ENCODE measurements around the gene SLC16A8. TPM values are rescaled to one million over a fixed set of nuclear protein-coding genes. Genes with fewer than 3 reads are reported as not detected.

SLC16A8 gene
- total RNA-seq, 1 experiment from 2014 or later = not detected

- Histone ChIP-seq H3K79me2 (ENCODE audit: insufficient read depth, low read length) (no peaks in the 10 kb centered on the region), H3K9ac (ENCODE audit: low read length) (no peak overlapping the region), H3K36me3 (ENCODE audit: control insufficient read depth in 1 of 2, insufficient read depth in 2 of 2, low read length in 2 of 2) (no peaks in the 10 kb centered on the region; a peak in 1 of 4 replicates), H3K27me3 (ENCODE audit: insufficient read depth, low read length) (no peaks in the 10 kb centered on the region), H3K4me1 (ENCODE audit: control insufficient read depth in 1 of 2, insufficient read depth in 2 of 2, low read length in 2 of 2) (peaks cover 4 to 6% of the 10 kb centered on the region in 2 experiments; a peak in 3 of 4 replicates), H4K20me1 (ENCODE audit: insufficient read depth) (no peaks in the 10 kb centered on the region), H3K4me3 (replicated peaks in 1 of 2; ENCODE audit: low read depth in 1 of 2, low read length in 2 of 2) (no peak overlapping the region), H3K9me2 (ENCODE audit: insufficient read depth) (no peaks in the 10 kb centered on the region), H2AFZ (ENCODE audit: low read depth, low read length, poor library complexity, severe bottlenecking) (no peak overlapping the region), H3K4me2 (ENCODE audit: low read length) (no peak overlapping the region), H3K27ac (ENCODE audit: low read depth, low read length) (no peak overlapping the region), H3K9me3 (ENCODE audit: control insufficient read depth in 1 of 2, insufficient read depth in 1 of 2, low read depth in 1 of 2, low read length in 2 of 2) (no peaks in the 10 kb centered on the region)
- intact Hi-C loops (cut with micrococcal nuclease) = no loop called here
- CTCF ChIA-PET = no interaction called here
- ATAC-seq = no peak
- DNase-seq (ENCODE audit: low read depth, low spot score) = no peak
- BruUV-seq (replicated peaks) = no TSS peak
- TF ChIP-seq, protein P1, sequence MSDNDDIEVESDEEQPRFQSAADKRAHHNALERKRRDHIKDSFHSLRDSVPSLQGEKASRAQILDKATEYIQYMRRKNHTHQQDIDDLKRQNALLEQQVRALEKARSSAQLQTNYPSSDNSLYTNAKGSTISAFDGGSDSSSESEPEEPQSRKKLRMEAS (IDR thresholded peaks at IDR 0.05) = no peak
- TF ChIP-seq FOSL1 (IDR thresholded peaks at IDR 0.05; ENCODE audit: low read depth) = no peak
- TF ChIP-seq POLR2A (IDR thresholded peaks at IDR 0.05; ENCODE audit: borderline replicate concordance, extremely low read depth, insufficient read depth, insufficient read length) = no peak
- TF ChIP-seq SIN3A (IDR thresholded peaks at IDR 0.05; ENCODE audit: low read depth) = no peak
- no peak for TF ChIP-seq EZH2phosphoT487 (IDR thresholded peaks at IDR 0.05; ENCODE audit: borderline replicate concordance)
- no peak for TF ChIP-seq ELF1 (IDR thresholded peaks at IDR 0.05; ENCODE audit: borderline replicate concordance, low read depth)
- no peak for TF ChIP-seq CBX3 (IDR thresholded peaks at IDR 0.05; ENCODE audit: low read depth)
- TF ChIP-seq, protein P2, sequence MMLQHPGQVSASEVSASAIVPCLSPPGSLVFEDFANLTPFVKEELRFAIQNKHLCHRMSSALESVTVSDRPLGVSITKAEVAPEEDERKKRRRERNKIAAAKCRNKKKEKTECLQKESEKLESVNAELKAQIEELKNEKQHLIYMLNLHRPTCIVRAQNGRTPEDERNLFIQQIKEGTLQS (IDR thresholded peaks at IDR 0.05) = no peak
- TF ChIP-seq CTCF (IDR thresholded peaks at IDR 0.05 in 2 of 3, conservative IDR thresholded peaks at IDR 0.05 in 1 of 3; ENCODE audit: borderline replicate concordance in 1 of 3, insufficient read depth in 1 of 3, low read depth in 2 of 3, low read length in 2 of 3) = no peak
- TF ChIP-seq, protein P3, sequence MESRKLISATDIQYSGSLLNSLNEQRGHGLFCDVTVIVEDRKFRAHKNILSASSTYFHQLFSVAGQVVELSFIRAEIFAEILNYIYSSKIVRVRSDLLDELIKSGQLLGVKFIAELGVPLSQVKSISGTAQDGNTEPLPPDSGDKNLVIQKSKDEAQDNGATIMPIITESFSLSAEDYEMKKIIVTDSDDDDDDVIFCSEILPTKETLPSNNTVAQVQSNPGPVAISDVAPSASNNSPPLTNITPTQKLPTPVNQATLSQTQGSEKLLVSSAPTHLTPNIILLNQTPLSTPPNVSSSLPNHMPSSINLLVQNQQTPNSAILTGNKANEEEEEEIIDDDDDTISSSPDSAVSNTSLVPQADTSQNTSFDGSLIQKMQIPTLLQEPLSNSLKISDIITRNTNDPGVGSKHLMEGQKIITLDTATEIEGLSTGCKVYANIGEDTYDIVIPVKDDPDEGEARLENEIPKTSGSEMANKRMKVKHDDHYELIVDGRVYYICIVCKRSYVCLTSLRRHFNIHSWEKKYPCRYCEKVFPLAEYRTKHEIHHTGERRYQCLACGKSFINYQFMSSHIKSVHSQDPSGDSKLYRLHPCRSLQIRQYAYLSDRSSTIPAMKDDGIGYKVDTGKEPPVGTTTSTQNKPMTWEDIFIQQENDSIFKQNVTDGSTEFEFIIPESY (IDR thresholded peaks at IDR 0.05; ENCODE audit: extremely low read depth, insufficient replicate concordance, low read length) = no peak
- no peak for TF ChIP-seq ZNF274 (IDR thresholded peaks at IDR 0.05; ENCODE audit: low read depth, low read length)
- no peak for TF ChIP-seq EGR1 (IDR thresholded peaks at IDR 0.05; ENCODE audit: low read depth)
- no peak for TF ChIP-seq REST (IDR thresholded peaks at IDR 0.05; ENCODE audit: low read depth)
- TF ChIP-seq ZFX (IDR thresholded peaks at IDR 0.05) = no peak
- no peak for TF ChIP-seq SP1 (IDR thresholded peaks at IDR 0.05; ENCODE audit: low read depth)
- TF ChIP-seq POLR2AphosphoS5 (IDR thresholded peaks at IDR 0.05; ENCODE audit: low read depth, low read length) = no peak
- TF ChIP-seq CEBPB (IDR thresholded peaks at IDR 0.05; ENCODE audit: low read depth) = no peak
- POLR2A ChIA-PET = no interaction called here
- RAD21 ChIA-PET (ENCODE audit: low non-redundant PET in 1 of 2, low total read pairs in 2 of 2, uncharacterized antibody in 2 of 2, unreplicated experiment in 2 of 2) = no interaction called here
Observed at GRCh38 chr22:38129021-38129420, 45.0 kb upstream of the SLC16A8 start.

Data from HCT116 (cell line).